NCI-H2029 treated with DMSO at 0.1 percent for 48 hours (cell line): ENCODE measurements around the gene FCSK.
A peak's percentile ranks its signal among the peaks of the same experiment; 100 is the strongest.
"Not testable (repeated sequence)": the region's sequence is repeated elsewhere in the genome, so short reads cannot be mapped to it uniquely, and the experiment has no call there.

Source experiments
- DNase-seq: peaks from one replicate; lab custom pipeline; 2025; lab: John Stamatoyannopoulos, UW

The FCSK gene

DNA sequence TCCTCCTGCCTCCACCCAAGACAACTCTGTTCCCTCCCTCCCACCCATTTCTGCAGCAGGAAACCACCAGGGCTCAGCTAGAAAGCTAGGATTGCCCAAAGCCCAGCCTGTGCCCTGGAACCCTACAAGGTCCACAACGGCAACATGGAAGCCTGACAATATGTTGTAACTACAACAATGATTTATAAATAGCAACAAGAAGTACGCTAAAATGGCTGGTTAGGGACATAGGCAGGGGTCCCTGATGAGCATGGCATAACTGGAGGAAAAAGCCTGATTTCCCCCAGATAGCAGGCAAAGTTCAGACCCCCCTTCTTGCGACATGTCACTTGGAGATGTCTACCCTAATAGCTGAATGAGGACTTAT is 22.1 kb upstream of the FCSK start:
- DNase-seq, result no peak

DNA sequence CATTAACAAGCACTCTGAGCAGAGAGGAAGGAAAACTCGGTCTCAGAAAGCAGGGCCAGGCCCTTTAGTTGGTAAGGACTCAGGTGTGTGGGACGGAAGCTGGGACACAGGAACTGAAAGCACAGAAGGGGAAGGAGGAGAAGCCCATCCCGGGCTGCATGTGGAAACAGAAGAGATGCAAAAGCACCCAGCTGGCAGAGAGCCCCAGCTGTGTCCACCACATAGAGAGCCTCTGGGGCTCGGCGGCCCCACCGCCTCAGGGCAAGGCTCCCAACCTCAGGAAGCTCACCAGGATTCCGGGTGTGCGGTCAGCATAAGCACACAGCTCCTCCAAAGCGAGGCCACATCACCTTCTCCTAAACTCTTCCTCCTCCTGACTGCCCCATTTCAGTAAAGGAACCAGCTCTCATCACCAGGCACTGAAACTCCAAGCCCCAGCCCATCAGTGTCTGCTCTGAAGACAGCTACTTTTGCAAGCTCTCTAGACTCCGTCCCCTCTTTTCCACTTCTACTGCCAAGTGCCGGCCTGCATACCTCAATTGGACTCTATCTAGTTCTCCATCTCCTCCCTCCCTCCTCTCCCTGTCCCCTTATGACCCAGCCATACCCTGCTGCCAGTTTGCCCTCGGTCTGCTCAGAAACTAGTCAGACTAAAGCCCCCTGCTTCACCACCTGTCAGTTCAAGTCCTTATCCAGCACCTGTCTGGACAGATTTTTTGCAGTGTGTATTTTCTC is 21.5 kb upstream of the FCSK start:
- DNase-seq, result no peak

DNA sequence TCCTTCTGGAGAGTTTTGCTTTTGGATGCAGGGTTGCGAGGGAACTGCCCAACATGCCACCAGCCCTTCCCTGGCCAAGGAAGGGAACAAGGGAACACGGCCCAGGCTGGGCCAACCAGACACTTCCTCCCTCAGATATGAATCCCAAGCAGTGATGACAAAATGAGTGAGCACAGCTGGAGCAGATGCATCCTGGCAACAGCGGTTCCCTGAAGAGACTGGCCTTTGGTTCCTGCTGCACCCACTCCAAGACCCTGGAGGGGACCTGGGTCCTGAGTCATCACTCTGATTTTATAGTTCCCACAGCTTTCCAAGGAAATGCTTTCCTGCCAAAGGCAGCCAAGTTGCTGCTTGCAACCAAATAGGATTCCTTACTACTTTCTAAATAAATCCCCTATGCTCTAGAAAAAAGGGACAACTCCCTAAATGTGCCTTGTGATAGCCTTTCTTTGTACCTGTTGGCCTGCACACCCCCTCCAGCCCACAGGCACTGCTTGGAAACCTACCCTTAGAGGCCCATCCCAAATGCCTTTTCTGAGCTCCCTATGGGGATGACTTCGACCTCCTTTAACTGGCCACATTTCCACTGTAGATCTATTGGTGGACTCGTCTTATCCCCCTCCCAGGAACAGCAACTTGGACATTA is 20.8 kb upstream of the FCSK start:
- DNase-seq, result no peak

DNA sequence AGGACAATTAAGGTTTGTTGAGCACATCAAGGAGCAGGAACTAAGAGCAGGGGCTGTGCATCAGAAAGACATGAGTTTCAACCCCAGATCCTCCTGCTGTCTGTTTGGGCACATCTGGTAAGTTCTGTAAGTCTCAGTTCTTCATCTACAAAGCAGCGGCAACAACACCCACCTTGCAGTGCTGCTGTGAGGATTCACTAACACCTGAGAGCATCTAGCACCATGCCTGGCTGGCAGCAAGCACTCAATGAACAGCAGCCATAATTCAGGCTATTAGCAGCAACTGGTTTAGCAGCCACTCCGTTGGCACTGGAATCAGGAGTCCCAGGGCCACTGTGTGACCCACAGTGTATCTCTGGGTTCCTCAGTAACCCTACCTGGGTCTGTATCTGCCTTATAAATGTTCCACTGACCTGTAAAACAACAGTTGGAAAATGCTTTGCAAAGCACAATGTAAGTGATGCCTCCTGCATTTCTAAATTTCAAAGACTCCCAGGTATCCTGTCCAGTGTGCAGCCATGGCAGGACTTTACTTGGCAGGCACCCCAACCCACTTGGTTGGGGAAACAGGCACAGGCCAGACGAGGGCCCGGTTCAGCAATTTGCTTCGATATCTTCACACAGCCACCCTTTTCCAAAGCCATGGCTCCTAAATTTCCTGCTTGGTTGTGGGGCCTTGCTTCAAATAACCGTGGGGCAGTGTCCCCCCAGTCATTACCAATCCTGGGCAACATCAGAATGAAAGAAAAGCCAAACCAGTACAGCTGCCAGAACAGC is 19.7 kb upstream of the FCSK start:
- DNase-seq, result no peak

DNA sequence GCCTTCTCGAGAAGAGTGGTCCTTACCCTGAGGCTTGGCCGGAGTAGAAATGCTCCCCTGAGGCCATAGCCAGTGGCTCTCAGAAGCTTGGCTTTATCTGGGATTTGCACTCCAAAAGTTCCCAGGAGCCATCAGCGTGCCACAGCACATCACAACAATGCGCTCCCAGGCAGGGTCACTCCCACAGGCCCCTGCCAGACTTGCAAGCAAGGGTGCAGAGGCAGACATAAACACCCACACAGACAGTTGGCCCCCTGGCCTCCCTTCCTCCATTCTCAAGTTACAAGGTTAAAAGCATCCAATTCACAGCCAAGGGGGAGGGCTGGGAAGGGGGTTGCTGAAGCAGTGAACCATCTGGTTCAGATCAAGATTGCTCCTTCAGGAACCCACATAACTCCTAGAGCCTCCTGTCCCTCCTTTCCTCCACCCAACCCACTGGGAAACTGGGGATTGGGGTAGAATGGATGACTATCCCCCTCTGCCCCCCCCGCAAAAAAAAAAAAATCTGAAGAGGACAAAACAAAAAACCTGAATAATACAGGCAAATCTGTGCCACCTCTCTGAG is 17.3 kb upstream of the FCSK start:
- DNase-seq, result no peak

DNA sequence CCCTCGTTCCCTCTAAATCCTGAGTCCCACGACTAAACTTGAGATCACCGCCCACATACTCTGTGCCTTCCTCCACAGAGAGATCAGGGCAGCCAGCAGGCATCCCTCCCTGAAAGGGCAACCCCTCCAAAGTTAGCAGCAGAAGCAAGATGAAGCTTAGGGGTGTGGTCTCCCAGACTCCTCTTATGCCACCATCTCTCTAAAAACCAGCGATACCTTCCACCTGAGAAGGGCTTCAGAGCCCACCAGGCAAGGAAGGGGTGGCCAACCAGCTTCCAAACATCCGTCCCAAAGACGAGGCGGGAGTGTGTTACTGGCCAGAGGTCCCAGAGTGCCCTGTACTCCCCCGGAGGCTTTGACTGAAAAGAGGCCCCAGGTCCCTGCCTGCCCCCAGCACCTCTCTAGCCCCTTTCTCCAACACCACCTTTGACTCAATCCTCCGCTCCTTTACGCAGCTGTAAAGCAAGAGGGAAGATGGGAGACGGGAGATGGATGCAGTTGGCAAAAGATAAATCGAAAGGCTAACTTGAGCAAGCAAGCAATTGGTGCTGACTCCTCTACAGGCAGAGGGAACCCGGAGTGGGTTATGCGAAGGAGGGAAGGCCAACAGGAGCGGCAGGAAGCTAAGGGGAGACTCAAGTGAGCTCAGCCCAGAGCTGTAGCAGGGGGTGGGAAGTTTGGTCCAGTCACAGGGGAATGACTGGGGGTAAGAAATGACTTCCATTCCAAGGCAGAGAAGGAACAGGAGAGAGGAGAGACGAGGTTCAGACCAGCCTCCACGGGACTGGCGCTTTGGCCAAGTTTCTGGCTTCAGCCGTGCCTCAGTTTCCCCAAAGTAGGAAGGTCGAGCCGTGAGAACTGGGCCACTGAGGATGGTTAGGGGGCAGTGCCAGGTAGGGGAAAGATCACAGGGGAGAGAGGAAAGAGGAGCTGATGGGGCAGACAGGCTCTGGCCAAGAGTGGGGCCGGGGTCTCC is 16.5 kb upstream of the FCSK start:
- DNase-seq, result no peak

DNA sequence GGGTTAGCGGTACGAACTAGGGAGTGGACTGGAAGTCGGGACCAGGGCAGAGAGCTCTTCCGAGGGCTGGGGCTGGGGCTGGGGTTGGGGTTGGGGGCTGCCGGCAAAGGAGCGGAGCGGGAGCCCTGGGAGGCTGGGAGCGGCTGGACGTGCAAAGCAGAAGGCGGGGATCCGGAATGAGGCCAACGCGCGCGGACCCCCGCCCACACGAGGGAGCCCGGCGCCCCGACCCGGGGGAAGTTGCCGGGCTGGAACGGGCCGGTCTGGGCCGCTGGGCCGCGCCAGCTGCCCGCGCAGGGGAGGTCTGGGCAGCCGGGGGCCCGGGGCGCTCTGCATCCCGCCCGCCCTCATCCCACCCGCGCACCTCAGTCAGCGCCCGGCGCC is 15.8 kb upstream of the FCSK start:
- no peak for DNase-seq

DNA sequence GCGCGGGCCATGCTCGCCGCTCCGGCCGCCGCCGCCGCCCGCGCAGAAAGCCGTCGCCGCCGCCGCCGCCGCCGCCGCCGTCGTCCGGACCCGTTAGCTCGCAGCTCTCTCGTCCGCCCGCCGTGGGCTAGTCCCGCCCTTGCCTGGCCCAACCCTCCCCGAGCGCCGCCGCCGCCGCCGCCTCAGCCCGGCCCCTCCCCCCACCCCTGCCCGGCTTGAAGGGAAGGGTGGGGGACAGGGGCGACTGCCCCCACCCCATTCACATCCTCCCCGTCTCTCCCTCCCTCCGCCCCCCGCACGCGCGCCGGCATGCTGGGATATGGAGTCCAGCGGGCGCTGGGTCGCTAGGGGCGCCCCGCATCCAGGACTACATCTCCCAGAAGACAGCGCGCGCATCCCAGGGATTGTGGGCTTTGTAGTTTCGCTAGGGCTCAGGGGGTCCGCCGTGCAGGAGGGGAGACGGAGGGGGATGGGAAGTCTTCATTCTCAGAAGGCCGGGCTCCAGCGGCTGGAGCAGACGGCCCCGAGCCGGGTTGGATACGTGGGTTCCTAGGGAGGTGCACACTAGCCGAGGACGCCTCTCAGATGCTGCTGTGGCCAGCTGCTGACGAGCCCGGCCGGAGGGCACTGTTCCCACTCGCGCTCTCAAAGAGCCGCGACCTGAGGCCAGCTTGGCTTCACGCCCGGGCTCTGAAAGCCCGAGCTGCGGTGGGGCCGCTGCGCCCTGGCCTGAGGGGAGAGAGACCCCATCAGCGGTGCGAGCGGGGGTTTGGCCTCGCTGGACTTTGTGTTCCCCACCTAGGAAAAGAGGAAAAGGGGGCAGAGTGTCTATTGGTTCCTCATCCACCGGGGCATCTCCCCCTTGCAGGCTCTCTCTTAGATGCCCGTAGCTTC is 15.2 kb upstream of the FCSK start, which contains the start of gene ST3GAL2:
Gene ST3GAL2, minus strand, starts transcription at position 132 of the 894 bp plus-strand sequence. CDS start 40,570 bp downstream, outside the sequence.
- DNase-seq, result peak; percentile 16

DNA sequence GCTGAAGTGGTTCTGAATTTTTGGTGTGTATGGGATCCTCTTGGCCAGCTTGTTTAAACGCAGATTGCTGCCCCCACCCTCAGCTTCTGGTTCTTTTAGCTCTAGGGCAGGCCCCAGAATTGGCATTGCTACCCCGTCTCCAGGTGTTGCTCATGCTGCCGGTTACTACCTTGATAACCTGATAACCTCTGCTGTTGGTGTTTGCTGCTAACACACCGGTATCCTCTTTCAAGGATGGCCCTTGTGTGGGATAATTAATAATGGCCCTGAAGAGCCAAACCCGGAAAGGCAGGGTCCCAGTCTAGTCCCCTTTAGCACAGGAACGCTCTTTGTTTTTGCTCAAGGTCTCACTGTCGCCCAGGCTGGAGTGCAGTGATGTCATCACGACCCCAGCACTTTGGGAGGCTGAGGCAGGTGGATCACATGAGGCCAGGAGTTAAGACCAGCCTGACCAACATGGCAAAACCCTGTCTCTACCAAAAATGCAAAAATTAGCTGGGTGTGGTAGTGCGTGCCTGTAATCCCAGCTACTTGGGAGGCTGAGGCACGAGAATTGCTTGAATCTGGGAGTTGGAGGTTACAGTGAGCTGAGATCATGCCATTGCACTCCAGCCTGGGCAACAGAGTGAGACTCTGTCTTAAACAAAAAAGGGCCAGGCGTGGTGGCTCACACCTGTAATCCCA is 14.2 kb upstream of the FCSK start:
- no peak for DNase-seq

DNA sequence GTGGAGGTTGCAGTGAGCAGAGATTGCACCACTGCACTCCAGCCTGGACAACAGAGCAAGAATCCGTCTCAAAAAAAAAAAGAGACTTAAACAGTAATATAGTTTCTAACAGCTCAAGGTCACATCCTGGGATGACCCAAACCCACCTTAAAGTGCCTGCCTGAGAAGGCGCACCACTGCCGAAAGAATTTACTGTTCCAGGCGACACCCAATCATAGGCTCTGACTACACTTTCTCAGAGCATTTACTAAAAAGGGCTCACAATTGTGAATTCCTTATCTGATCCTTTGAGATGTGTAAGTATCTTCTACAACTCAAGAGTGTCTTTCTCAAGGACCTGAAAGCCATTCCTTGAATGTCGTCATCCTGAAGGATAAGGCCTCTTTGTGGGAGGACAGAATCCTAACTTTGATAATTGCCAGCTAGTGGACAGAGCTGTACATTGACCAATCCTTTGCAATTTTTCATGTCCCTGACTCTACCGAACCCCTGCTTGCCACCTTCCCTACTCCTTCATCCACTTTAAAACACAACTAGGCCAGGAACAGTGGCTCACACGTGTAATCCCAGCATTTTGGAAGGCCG is 12.9 kb upstream of the FCSK start:
- no peak for DNase-seq

DNA sequence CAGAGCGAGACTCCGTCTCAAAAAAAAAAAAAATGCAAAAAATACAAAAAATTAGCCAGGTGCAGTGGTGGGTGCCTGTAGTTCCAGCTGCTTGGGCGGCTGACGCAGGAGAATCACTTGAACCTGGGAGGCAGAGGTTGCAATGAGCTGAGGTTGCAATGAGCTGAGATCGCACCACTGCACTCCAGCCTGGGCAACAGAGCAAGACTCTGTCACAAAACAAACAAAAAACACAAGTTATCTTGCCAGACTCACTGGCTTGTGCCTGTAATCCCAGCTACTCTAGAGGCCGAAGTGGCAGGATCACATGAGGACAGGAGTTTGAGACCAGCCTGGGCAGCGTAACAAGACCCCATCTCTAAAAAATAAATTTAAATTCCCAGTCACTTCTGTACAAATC is 12.1 kb upstream of the FCSK start:
- DNase-seq, result no peak

DNA sequence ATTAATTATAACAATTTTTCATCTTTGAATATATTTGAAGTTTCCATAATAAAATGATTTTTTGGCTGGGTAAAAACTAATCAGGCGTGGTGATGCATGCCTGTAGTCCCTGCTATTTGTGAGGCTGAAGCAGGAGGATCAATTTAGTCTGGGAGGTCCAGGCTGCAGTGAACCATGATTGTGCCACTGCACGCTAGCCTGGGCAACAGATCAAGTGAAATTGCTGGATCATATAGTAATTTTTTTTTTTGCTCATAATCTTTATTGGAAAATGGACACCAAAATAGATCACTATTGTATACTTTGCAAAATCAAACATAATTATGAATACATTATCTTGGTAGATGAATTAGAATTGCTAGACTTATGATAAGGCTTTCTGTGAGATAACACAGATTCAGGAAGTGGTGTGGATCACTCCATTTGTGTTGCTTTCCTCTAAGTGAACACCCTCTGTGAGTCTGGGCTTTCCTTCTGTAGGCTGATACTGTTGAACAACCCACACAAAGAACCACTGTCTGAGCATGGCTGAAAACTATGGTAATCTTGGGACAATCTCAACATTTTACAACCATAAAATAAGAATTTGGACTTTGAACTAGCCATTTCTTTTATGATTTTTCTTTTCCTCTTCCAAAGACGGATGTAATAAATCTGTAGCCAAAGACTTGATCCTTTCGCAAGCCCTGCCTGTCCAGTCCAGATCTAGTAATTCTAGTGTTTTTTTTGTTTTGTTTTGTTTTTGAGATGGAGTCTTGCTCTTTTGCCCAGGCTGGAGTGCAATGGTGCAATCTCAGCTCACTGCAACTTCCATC is 9.9 kb upstream of the FCSK start:
- no peak for DNase-seq

DNA sequence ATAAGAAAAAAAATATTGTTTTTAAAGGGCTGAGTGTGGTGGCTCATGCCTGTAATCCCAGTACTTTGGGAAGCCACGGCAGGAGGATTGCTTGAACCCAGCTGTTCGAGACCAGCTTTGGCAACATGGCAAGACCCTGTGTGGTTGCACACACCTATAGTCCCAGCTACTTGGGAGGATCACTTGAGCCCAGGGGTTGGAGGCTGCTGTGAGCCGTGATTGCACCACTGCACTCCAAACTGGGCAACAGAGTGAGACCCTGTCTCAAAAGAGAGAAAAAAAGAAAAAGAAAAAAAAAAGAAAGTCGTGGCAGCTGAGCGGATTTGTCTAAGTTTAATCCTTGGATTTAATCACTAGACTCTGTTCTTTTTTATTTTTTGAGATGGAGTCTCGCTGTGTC is 6.3 kb upstream of the FCSK start:
- no peak for DNase-seq

DNA sequence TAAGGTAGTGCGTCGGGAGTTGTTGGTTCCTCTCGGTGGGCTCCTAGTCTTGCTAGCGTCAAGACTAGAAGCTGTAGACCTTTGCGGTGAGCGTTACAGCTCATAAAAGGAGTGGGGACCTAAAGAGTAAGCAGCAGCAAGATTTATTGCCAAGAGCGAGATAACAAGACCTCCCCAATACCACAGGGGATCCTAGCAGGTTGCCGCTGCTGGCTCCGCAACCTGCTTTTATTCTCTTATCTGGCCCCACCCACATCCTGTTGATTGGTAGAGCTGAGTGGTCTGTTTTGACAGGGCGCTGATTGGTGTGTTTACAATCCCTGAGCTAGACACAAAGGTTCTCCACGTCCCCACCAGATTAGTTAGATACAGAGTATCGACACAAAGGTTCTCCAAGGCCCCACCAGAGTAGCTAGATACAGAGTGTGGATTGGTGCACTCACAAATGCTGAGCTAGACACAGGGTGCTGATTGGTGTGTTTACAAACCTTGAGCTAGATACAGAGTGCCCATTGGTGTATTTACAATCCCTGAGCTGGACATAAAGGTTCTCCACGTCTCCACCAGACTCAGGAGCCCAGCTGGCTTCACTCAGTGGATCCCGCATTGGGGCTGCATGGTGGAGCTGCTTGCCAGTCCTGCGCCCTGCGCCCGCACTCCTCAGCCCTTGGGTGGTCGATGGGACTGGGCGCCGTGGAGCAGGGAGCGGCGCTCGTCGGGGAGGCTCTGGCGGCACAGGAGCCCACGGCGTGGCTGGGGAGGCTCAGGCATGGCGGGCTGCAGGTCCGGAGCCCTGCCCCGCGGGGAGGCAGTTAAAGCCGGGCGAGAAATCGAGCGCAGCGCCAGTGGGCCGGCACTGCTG is 4.0 kb upstream of the FCSK start:
- DNase-seq, result not testable (repeated sequence)

DNA sequence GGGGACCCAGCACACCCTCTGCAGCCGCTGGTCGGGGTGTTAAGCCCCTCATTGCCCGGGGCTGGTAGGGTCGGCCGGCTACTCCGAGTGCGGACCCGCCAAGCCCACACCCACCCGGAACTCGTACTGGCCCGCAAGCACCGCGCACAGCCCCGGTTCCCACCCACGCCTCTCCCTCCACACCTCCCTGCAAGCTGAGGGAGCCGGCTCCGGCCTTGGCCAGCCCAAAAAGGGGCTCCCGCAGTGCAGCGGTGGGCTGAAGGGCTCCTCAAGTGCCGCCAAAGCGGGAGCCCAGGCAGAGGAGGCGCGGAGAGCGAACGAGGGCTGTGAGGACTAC is 3.4 kb upstream of the FCSK start:
- DNase-seq, result not testable (repeated sequence)

DNA sequence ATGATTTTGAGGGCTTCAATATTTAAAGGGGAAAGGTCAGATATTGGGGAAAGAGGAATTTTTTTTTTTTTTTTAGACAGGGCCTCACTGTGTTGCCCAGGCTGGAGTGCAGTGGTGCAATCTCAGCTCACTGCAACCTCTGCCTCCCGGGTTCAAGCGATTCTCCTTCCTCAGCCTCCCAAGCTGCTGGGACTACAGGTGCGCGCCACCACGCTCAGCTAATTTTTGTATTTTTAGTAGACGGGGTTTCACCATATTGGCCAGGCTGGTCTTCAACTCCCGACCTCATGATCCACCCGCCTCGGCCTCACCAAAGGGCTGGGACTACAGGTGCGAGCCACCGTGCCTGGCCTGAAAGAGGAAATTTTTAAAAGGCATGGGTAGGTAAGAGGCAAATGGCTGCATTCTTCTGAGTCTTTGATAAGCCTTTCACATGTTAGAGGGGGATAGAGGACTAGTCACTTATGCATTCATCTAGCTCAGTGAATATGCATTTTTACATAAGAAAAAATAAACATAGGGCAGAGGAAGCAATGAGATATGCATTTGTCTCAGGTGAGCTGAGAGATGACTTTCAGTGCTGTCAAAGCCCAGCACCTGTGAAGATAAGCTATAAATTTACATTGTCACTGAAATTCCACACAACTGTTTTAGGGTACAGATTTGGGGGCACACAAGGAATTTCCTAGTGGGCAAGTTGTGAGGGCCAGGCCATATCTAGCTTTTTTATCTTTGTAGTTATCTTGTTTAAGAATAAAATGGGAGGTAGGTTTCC is 1.1 kb upstream of the FCSK start:
- no peak for DNase-seq

DNA sequence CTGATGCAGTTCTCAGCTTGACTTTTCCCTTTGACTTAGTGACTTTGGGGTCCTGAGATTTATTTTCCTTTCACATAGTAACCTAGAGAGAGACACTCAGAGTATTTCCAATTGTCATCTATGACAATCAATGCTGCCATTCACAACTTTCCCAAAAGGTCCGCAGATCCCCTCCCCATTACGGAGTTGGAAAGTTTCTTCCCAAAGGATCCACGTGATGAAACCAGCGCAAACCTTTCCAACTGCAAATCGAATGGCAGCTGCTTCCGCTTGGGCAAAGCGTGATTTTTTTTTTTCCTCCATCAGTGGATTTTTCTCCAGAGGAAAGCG is 538 bp upstream of the FCSK start:
- no peak for DNase-seq
